GM19455 (cell line): ENCODE results near the gene PLA2G2E.
"Not testable (repeated sequence)": the region's sequence is repeated elsewhere in the genome, so short reads cannot be mapped to it uniquely, and the experiment has no call there.

Experiments
- ATAC-seq: cut with Tn5 transposase; IDR thresholded peaks from one replicate; pipeline ENCODE4 v1.9.1; 2021; ENCODE audit not compliant: unreplicated experiment

PLA2G2E gene

DNA sequence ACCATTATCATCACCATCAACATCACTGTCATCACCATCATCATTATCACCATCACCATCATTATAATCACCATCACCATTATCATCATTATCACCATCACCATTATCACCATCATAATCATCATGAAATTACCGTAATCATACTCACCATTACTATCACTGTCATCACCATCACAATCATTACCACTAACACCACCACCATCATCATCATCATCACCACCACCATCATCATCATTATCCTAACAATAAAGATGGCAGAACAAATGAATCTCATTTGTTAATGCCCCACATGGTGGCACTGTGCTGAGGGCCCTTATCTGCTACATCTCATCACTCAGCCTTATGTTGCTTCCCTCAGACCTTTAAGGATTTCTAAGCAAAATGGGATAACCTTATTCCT lies 9.4 kb upstream of the PLA2G2E start:
- ATAC-seq = no peak

DNA sequence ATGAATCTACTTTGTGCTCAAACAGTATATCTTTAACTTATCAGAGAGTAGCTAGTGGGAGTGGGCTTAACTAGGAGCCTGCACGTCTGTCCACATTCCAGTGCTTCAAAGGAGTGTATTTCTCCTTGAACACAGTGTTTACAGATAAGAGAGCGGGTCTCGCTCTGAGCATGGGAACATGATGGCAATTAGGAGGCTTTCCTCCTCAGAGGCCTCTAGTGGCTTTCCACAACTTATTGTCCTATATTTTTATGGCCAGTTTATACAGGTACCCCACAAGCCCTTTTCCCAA lies 3.7 kb upstream of the PLA2G2E start:
- not testable (repeated sequence) for ATAC-seq

- no peak for ATAC-seq
Observed at GRCh38 chr1:19926296-19927129, 3.1 kb upstream of the PLA2G2E start.

DNA sequence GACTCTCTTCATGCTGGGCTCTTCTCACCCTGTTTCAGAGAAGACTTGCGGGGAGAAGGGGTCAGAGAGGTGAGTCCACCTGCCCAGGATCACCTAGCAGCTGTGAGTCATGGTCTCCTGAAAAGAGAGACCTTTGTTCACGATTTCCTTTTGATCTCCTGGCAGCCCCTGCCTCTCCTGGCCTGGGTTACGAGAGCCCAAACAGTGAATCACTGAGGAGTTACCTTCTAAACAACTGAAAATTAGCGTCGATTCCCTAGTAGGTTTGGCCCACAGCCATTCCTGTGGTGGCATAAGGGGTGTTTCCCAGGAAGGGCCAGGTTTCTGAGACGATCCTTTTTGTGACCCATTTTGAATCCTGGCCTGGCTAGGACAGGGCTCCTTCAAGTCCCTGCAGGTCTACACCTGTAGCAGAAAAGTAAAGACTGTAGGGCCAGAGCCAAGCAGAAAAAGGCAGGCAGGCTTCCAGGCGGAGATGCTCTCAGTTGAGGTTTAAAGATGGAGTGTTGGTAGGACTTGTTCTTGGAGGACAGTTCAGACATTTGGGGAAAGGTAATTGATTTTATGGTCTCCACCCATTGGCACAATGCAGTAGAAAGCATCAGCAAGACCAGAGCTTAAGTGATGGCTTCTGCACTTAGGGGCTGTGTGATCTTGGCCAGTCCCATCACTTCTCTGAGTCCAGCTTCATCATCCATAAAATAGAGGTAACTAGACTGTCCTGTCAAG lies 2.1 kb upstream of the PLA2G2E start:
- ATAC-seq = no peak

DNA sequence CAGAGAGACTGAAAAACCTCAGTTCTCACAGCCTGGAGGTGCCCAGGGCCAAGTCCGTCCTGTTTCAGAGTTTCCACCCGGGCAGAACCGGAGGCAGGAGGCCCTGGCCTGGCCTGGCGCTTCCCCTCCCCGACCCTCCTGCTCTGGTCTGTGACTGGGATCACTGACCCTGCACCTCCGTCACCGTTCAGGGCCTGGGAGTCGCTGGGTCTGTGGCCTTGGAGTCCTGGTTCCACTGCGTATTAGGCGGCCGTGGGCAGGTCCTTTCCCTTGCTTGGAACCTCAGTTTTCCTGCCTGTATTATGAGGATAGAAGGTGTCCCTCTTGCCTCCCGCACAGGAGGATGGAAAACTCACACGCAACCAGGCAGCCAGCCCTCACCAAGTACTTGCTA lies 533 bp upstream of the PLA2G2E start:
- no peak for ATAC-seq

DNA sequence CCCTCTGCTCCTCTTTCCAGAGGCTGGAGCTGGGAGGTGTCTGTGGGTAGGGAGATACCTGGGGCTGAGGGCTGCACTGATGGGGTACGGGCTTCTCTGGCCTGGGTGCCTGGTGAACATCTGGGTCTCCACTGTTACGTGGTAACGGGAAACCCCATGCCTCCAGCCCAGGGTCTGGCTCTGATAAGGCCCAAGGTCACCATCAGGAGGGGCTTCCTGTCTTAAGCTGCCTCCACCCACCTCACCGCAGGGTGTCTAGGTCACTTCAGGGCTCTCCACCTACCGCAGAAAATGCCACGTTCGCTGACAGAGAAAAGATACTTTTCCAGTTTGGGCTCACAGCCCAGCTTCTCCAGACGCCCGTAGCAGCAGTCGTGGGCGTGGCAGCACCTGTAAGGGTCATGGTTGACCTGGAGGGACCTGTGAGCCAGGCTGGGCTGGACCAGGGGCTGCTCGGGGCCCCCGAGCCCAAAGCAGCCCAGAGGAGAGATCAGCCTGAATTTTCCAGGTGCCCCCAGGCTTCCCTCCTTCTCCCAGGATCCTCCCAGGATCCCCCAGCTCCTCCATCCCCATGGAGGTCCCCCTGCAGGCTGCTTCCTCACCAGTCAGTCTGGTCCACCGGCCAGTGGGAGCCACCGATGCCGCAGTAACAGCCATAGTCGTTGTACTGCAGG lies 1.3 kb downstream of the PLA2G2E start:
- no peak for ATAC-seq

GRCh38 chr1:19921310-19921709 lies 2.1 kb downstream of the PLA2G2E start:
- no peak for ATAC-seq

GRCh38 chr1:19920132-19920710 lies 3.2 kb downstream of the PLA2G2E start:
- no peak for ATAC-seq

DNA sequence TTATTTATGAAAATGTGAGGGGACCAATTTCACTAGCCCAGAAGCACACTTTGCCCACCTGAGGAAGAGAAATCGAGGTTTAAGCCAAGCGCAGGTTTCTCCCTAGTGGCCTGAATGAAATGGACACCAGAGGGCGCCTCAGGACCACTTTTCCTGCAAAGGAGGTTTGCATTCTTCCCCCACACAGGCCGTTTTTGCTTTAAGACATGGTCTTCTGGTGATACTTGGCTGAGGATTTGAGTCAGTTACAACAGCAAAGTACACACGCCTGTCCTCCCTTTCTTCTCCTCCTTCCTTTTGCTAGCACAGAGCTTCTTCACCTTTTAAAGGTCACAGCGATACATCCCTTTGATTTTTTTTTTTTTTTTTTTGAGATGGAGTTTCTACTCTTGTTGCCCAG lies 5.4 kb downstream of the PLA2G2E start:
- no peak for ATAC-seq

DNA sequence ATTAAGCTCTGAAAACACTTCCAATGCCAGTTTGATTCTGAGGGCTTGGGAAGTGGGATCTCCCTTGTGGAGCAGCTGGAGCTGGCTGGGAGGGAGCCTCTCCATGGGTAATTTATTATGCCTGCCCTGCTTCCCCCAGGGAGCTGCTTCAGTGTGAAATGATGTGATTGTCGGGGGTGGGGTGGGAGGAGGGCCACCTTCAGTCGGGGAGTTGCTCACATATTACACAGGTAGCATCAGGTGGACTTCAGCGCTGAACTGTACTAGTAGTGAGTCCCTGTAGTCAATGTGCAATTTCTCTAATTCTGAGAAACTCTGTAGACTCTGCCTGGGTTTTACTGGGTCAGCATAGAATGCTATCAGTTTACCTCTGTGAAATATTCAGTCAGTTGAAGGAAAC lies 12.8 kb downstream of the PLA2G2E start:
- ATAC-seq = no peak

DNA sequence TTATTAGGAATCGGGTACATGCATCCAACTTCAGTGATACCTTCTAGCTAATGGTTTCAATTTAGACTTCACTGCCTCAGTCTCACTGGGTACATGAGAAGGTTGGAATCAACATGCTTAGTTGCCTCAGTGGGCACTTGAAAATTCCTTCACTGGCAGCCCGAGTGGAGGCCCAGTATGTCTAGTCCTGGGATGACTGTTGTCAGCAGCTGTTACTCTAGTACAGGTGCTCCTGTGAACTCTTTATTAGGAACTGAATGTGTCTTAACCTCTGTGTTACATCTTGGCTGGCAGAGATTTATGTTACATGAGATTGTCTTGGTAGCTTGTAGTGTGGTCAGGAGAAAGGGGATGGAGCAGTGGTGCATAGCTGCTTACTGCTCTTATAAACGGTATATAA lies 13.4 kb downstream of the PLA2G2E start:
- no peak for ATAC-seq

- no peak for ATAC-seq
Observed at GRCh38 chr1:19909392-19909791, 14.0 kb downstream of the PLA2G2E start.

GRCh38 chr1:19907456-19907855 lies 16.0 kb downstream of the PLA2G2E start:
- ATAC-seq = no peak

- ATAC-seq = no peak
Observed at GRCh38 chr1:19903621-19904020, 19.8 kb downstream of the PLA2G2E start.

DNA sequence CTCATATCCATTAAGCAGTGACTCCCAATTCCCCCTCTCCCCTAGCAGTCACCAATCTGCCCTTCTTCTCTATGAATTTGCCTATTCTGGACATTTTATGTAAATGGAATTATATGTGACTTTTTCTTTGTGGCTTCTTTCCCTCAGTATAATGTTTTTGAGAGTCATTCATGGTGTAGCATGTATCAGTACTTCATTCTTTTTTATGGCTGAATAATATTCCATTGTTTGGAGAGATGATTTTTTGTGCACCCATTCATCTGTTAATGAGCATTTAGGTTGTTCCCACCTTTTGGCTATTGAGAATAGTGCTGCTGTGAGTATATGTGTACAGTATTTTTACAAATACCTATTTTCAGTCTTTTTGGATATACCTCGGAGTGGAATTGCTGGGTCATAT lies 21.8 kb downstream of the PLA2G2E start:
- ATAC-seq = no peak

DNA sequence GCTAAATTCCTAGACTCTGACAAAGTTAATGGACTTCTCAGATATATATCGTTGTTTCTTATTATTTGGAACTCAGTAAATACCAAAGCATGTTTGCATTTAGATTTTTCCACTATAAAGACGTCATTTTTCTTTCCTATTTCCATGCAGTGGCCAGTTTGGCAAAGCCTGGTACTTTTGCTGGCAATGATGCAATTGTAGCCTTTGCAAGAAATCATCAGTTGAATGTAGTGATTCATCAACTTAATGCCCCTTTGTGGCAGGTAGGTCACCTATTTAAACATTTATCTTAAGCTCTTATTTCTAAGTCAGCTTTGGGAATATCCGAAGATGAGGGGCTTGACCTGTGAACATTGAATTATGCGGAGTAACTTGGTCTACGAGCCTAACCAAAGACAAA lies 29.2 kb downstream of the PLA2G2E start:
- no peak for ATAC-seq

GRCh38 chr1:19893687-19894086 lies 29.7 kb downstream of the PLA2G2E start:
- no peak for ATAC-seq

GRCh38 chr1:19892628-19893168 lies 30.7 kb downstream of the PLA2G2E start:
- no peak for ATAC-seq

GRCh38 chr1:19892129-19892528 lies 31.3 kb downstream of the PLA2G2E start:
- ATAC-seq = no peak

DNA sequence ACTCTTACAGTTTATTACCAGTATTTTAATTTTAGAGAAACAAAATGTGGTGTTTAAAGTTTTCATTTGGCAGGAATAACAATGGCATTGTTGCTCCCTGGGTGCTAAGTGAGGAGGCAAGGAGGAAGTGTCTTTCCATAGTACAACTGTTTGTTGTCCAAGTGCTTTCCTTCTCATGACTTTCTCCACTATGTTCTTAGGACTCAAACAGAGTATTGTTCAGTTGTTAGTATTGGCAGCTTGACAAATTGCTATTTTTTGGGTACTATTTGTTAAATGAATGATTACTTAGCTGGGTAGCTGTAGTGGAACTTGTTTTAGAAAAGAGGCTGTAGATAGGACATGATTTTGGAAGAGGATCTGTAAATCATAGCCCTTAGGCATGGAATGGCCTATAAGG lies 33.8 kb downstream of the PLA2G2E start:
- no peak for ATAC-seq

DNA sequence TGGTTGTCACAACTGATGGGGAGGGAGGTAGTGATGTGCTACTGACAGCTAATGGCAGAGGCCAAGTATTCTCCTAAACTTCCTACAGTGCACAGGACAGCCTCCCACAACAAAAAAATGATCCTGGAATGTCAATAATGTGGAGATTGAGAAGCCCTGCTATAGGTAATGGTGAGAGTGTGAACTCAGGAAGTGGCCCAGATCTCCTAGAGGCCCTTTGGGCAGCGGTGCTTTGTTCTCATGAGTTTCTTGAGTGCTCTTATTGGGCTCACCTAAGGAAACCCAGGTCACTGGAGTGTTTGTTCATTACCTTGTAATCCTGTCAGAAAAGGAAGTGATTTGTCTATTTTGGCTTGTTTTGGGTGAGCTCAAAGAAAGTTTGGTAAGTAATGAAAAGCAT lies 35.3 kb downstream of the PLA2G2E start:
- no peak for ATAC-seq

DNA sequence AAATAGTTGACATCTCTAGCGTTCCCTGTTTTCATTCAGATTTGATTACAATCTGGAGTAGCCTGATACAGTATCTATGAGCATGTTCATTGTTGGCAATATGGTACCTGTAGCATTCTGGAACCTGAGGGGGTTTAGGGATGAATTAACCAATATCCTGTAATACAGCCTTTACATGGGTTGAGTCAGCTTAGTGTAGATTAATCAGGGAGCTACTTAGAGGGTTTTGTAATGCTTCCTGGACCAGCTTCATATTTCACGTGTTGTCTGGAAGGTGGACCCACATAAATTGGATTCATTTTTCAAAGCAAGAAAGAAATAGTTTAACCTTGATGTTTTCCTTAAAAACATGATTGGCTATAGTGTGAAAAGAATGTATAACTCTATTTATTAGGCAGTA lies 37.6 kb downstream of the PLA2G2E start:
- no peak for ATAC-seq
